SK-N-SH (cell line): Measurements from ENCODE around the gene LRIT3. TPM values are rescaled to one million over a fixed set of nuclear protein-coding genes. Genes with fewer than 3 reads are reported as not detected.

ENCODE experiments used
- CTCF ChIA-PET: fragments of 300-600, 350-600 bp; formaldehyde crosslinking; extraction: SDS; loops from one replicate; lab custom pipeline; 2021; lab: Yijun Ruan, JAX
- POLR2A ChIA-PET: fragments of 350-600 bp; sonication (Branson Sonifier 250); formaldehyde crosslinking; extraction: SDS; loops from one replicate; lab custom pipeline; 2020; ENCODE audit warnings: antibody characterized with exemption, inconsistent platforms; lab: Yijun Ruan, JAX
- DNase-seq: peaks from one replicate; pipeline ENCODE4 v3.0.0; 2012
- H2AFZ ChIP-seq: fragments of 200-600 bp; sonication (generic); 2 replicates; pipeline ENCODE4 v1.8.1; 2016; ENCODE audit warnings: antibody characterized with exemption, mild to moderate bottlenecking, low read depth
- H3F3A ChIP-seq: fragments of 200-600 bp; sonication (generic); replicated peaks from 2 replicates; pipeline ENCODE3; 2016; ENCODE audit warnings: antibody characterized with exemption, mild to moderate bottlenecking; ENCODE audit not compliant: insufficient read depth
- H3K27ac ChIP-seq, 2 experiments: fragments of 200-500 bp in 1 of 2; fragments of 200-600 bp in 1 of 2; sonication (Bioruptor generic) in 1 of 2; sonication (generic), shearing (Covaris generic) in 1 of 2; 2 replicates each; pipeline versions ENCODE4 v1.5.1 to v1.6.1; 2014 to 2016; ENCODE audit warnings: low read depth in 2 of 2, inconsistent platforms in 1 of 2, low read length in 1 of 2, mild to moderate bottlenecking in 1 of 2, mixed read lengths in 1 of 2
- H3K27me3 ChIP-seq: fragments of 200-600 bp; sonication (generic), shearing (Covaris generic); 2 replicates; pipeline ENCODE4 v1.6.1; 2016; ENCODE audit warnings: mixed run types; ENCODE audit not compliant: insufficient read depth
- H3K36me3 ChIP-seq, 2 experiments: fragments of 200-500 bp in 1 of 2; fragments of 200-600 bp in 1 of 2; sonication (Bioruptor generic) in 1 of 2; sonication (generic) in 1 of 2; replicated peaks in 1 of 2; 2 replicates each; pipeline versions ENCODE3 to v1.5.1; 2014 to 2016; ENCODE audit warnings: low read length in 1 of 2, mild to moderate bottlenecking in 1 of 2; ENCODE audit not compliant: insufficient read depth in 2 of 2, control insufficient read depth in 1 of 2
- H3K4me1 ChIP-seq, 2 experiments: fragments of 200-500 bp in 1 of 2; fragments of 200-600 bp in 1 of 2; sonication (Bioruptor generic) in 1 of 2; sonication (generic), shearing (Covaris generic) in 1 of 2; 2 replicates each; pipeline versions ENCODE4 v1.5.1 to v1.6.1; 2014 to 2016; ENCODE audit warnings: low read depth in 1 of 2, low read length in 1 of 2, mixed run types in 1 of 2; ENCODE audit not compliant: insufficient read depth in 2 of 2, control insufficient read depth in 1 of 2
- H3K4me2 ChIP-seq: fragments of 200-600 bp; sonication (generic), shearing (Covaris generic); 2 replicates; pipeline ENCODE4 v1.6.1; 2017; ENCODE audit warnings: mixed run types
- H3K4me3 ChIP-seq, 2 experiments: fragments of 200-500 bp in 1 of 2; fragments of 200-600 bp in 1 of 2; sonication (Bioruptor generic) in 1 of 2; sonication (generic), shearing (Covaris generic) in 1 of 2; 2 replicates each; pipeline versions ENCODE4 v1.5.1 to v1.8.1; 2014 to 2016; ENCODE audit warnings: low read depth in 2 of 2, inconsistent platforms in 1 of 2, low read length in 1 of 2, mild to moderate bottlenecking in 1 of 2, mixed read lengths in 1 of 2, moderate library complexity in 1 of 2
- H3K79me2 ChIP-seq: fragments of 200-600 bp; sonication (generic); 2 replicates; pipeline ENCODE4 v1.8.1; 2017; ENCODE audit warnings: mild to moderate bottlenecking; ENCODE audit not compliant: insufficient read depth
- H3K9ac ChIP-seq: fragments of 200-600 bp; sonication (generic); 2 replicates; pipeline ENCODE4 v1.6.1; 2017; ENCODE audit warnings: mixed run types
- H3K9me2 ChIP-seq: fragments of 200-600 bp; sonication (generic); 2 replicates; pipeline ENCODE4 v1.6.1; 2017; ENCODE audit warnings: mixed run types
- H3K9me3 ChIP-seq: fragments of 200-600 bp; sonication (generic); 2 replicates; pipeline ENCODE4 v1.6.1; 2017; ENCODE audit warnings: mixed run types, mild to moderate bottlenecking, moderate library complexity
- H4K20me1 ChIP-seq: fragments of 200-600 bp; sonication (generic); 2 replicates; pipeline ENCODE4 v1.6.1; 2017; ENCODE audit warnings: mild to moderate bottlenecking, mixed run types; ENCODE audit not compliant: insufficient read depth
- CHD2 ChIP-seq: fragments of 150-350 bp; IDR thresholded peaks from 2 replicates; pipeline ENCODE4 v1.6.1; 2018; ENCODE audit warnings: low read length; ENCODE audit not compliant: partially characterized antibody
- EP300 ChIP-seq, 2 experiments: IDR thresholded peaks; 2 replicates each; pipeline versions ENCODE4 v1.4.0 to v1.6.1; 2012; ENCODE audit warnings: borderline replicate concordance in 1 of 2, low read depth in 1 of 2, low read length in 1 of 2
- EZH2phosphoT487 ChIP-seq: fragments of 200-600 bp; sonication (generic); IDR thresholded peaks from 2 replicates; pipeline ENCODE4 v1.6.1; 2017; ENCODE audit warnings: low read depth, mixed run types, mild to moderate bottlenecking, antibody characterized with exemption, moderate library complexity, borderline replicate concordance
- FOXJ3 ChIP-seq: sonication (generic); formaldehyde crosslinking; IDR thresholded peaks from 2 replicates; pipeline ENCODE4 v1.5.1; 2020; ENCODE audit warnings: mild to moderate bottlenecking, missing genetic modification reagents
- MAX ChIP-seq: IDR thresholded peaks from 2 replicates; pipeline ENCODE4 v1.4.0; 2012; ENCODE audit warnings: low read depth
- MEF2A ChIP-seq: IDR thresholded peaks from 2 replicates; pipeline ENCODE4 v1.4.0; 2012; ENCODE audit warnings: low read depth, borderline replicate concordance
- MXI1 ChIP-seq: IDR thresholded peaks from 2 replicates; pipeline ENCODE4 v1.6.1; 2012; ENCODE audit warnings: mild to moderate bottlenecking, low read depth, low read length, improper control_type of control experiment
- RAD21 ChIP-seq: IDR thresholded peaks from 2 replicates; pipeline ENCODE4 v1.6.1; 2012; ENCODE audit warnings: mild to moderate bottlenecking, low read length
- RCOR1 ChIP-seq: fragments of 150-350 bp; IDR thresholded peaks from 2 replicates; pipeline ENCODE4 v1.6.1; 2017; ENCODE audit warnings: antibody characterized with exemption, low read length
- REST ChIP-seq: IDR thresholded peaks from 2 replicates; pipeline ENCODE4 v1.6.1; 2012; ENCODE audit warnings: mild to moderate bottlenecking, low read depth, low read length, moderate library complexity
- RFX5 ChIP-seq: IDR thresholded peaks from 2 replicates; pipeline ENCODE4 v1.6.1; 2012; ENCODE audit warnings: mild to moderate bottlenecking, improper control_type of control experiment, low read length
- SMC3 ChIP-seq: IDR thresholded peaks from 2 replicates; pipeline ENCODE4 v1.6.1; 2012; ENCODE audit warnings: low read depth, low read length, improper control_type of control experiment
- TAF1 ChIP-seq: IDR thresholded peaks from 2 replicates; pipeline ENCODE4 v1.6.1; 2012; ENCODE audit warnings: low read depth, mild to moderate bottlenecking, low read length, moderate library complexity, borderline replicate concordance
- TCF12 ChIP-seq: IDR thresholded peaks from 2 replicates; pipeline ENCODE4 v1.4.0; 2012
- TEAD4 ChIP-seq: IDR thresholded peaks from 2 replicates; pipeline ENCODE4 v1.4.0; 2012; ENCODE audit warnings: mild to moderate bottlenecking, borderline replicate concordance; ENCODE audit not compliant: insufficient read depth
- USF1 ChIP-seq: IDR thresholded peaks from 2 replicates; pipeline ENCODE4 v1.4.0; 2012; ENCODE audit warnings: low read depth, borderline replicate concordance
- YY1 ChIP-seq: IDR thresholded peaks from 2 replicates; pipeline ENCODE4 v1.4.0; 2012; ENCODE audit warnings: low read depth, mild to moderate bottlenecking
- WGBS: methylation state at CpG from one replicate; pipeline ENCODE4 v1.1.6; 2017; ENCODE audit warnings: low lambda C conversion rate; 5-methylcytosine and 5-hydroxymethylcytosine counted together
- polyA plus RNA-seq, 3 experiments: library from polyadenylated mRNA; depleted of rRNA; stranded (reverse); fragments of >200 nt; gene quantifications; 2 replicates each; pipeline ENCODE4 v1.2.3, GENCODE V29; 2012
- TF ChIP-seq, protein P1 (sequence below): IDR thresholded peaks from 2 replicates; pipeline ENCODE4 v1.4.0; 2012; ENCODE audit warnings: low read depth, borderline replicate concordance
- TF ChIP-seq, protein P2 (sequence below): IDR thresholded peaks from 2 replicates; pipeline ENCODE4; 2012

Gene LRIT3
- polyA plus RNA-seq, 1 of the 3 experiments (the other 2 are of a cell fraction) = not detected

DNA sequence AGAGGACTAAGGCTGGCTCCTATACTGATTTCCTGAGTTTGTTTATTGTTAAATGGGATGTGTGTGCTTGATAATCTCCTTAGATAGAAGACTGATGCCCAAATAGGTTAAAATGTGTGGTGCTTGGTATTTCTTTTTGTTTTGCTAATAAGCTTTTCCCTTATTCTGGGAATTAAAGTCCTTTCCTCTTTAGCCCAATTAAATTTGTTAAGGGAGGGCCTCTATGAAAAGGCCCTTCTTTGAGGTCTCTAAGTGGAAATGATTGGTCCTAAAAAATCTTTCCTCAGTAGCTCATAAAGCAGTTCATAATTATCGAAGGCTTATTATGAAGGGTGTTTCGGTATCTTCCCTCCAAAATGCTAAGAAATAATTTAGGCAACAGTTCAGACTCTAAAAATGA lies 20.2 kb upstream of the LRIT3 start, which contains the start of gene RRH:
TSS of gene RRH (plus strand) at position 301 of the 400 bp plus-strand sequence. CDS start at position 357, 56 bp downstream.
- no peak for DNase-seq
- Histone ChIP-seq H2AFZ (no peak within 1 kb of the TSS), H3K9me2 (no peaks in the 10 kb centered on the region), H4K20me1 (no peaks in the 10 kb centered on the region), H3K4me1 (no peaks in the 10 kb centered on the region), H3F3A (peaks cover 28% of the 10 kb centered on the region), H3K4me3 (no peak within 1 kb of the TSS), H3K9me3 (no peaks in the 10 kb centered on the region), H3K27me3 (no peaks in the 10 kb centered on the region), H3K27ac (no peak within 1 kb of the TSS), H3K79me2 (no peaks in the 10 kb centered on the region), H3K9ac (no peak within 1 kb of the TSS), H3K36me3 (peaks cover 45 to 52% of the 10 kb centered on the region in 2 experiments), H3K4me2 (no peak within 1 kb of the TSS)
- CTCF ChIA-PET = interaction anchor here (1.1 to 2.5 kb wide), 5 partner anchors 11 to 405 kb away, joined by 3 to 17 read pairs (median 6); partner anchors contain the start of genes CASP6, GAR1 and SEC24B
- POLR2A ChIA-PET = no interaction called here
- TF ChIP-seq MEF2A = no peak
- TF ChIP-seq RCOR1 = no peak
- TF ChIP-seq REST = no peak
- no peak for TF ChIP-seq TEAD4
- no peak for TF ChIP-seq EZH2phosphoT487
- TF ChIP-seq TAF1 = no peak
- no peak for TF ChIP-seq YY1
- no peak for TF ChIP-seq EP300 (IDR thresholded peaks at IDR 0.05; ENCODE audit: borderline replicate concordance in 1 of 2, low read depth in 1 of 2, low read length in 1 of 2)
- no peak for TF ChIP-seq TCF12
- TF ChIP-seq FOXJ3 (CRISPR knock-in tag) = no peak
- no peak for TF ChIP-seq CHD2
- 93% methylated on average over 2 of the region's 2 CpGs for WGBS

DNA sequence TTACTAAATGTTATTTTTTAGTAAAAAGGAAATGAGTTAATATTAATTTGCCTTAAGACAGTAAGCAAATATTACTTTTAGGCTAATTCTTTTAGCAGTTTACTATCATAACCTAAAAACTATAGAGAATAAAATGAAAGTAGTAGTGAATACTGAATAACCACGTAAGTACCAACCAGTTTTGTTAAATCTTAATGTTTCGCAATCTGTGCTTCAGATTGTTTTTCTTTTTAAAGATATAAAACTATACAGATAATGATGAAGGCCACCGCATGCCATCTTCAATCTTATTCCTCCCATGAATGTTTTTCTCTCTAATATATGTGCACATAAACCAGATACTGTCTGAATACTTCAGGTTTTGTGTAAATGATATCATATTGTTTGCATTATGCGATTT lies 14.2 kb upstream of the LRIT3 start:
- WGBS = 87% methylated on average over 4 of the region's 4 CpGs
- no peak overlapping the region for H3K27ac ChIP-seq
- H3K4me1 ChIP-seq = no peaks in the 10 kb centered on the region
- no peaks in the 10 kb centered on the region for H4K20me1 ChIP-seq
- H3K4me2 ChIP-seq = no peak overlapping the region
- no peak overlapping the region for H3K4me3 ChIP-seq
- TF ChIP-seq MXI1 = no peak
- no peak for TF ChIP-seq TEAD4
- no peak for TF ChIP-seq RFX5
- TF ChIP-seq RCOR1 = no peak
- no peak for TF ChIP-seq YY1
- no peak for TF ChIP-seq MAX
- no peak for TF ChIP-seq USF1
- TF ChIP-seq TCF12 = no peak
- no peak for TF ChIP-seq RAD21
- TF ChIP-seq FOXJ3 (CRISPR knock-in tag) = no peak
- TF ChIP-seq, protein P1, sequence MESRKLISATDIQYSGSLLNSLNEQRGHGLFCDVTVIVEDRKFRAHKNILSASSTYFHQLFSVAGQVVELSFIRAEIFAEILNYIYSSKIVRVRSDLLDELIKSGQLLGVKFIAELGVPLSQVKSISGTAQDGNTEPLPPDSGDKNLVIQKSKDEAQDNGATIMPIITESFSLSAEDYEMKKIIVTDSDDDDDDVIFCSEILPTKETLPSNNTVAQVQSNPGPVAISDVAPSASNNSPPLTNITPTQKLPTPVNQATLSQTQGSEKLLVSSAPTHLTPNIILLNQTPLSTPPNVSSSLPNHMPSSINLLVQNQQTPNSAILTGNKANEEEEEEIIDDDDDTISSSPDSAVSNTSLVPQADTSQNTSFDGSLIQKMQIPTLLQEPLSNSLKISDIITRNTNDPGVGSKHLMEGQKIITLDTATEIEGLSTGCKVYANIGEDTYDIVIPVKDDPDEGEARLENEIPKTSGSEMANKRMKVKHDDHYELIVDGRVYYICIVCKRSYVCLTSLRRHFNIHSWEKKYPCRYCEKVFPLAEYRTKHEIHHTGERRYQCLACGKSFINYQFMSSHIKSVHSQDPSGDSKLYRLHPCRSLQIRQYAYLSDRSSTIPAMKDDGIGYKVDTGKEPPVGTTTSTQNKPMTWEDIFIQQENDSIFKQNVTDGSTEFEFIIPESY = no peak
- TF ChIP-seq SMC3 = no peak
- TF ChIP-seq, protein P2, sequence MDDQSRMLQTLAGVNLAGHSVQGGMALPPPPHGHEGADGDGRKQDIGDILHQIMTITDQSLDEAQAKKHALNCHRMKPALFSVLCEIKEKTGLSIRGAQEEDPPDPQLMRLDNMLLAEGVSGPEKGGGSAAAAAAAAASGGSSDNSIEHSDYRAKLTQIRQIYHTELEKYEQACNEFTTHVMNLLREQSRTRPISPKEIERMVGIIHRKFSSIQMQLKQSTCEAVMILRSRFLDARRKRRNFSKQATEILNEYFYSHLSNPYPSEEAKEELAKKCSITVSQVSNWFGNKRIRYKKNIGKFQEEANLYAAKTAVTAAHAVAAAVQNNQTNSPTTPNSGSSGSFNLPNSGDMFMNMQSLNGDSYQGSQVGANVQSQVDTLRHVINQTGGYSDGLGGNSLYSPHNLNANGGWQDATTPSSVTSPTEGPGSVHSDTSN = no peak
- no peaks in the 10 kb centered on the region for H3K9me2 ChIP-seq
- no peaks in the 10 kb centered on the region for H3K79me2 ChIP-seq
- no peak overlapping the region for H3K9ac ChIP-seq
- H3K27me3 ChIP-seq = no peaks in the 10 kb centered on the region
- peaks cover 0 to 9% of the 10 kb centered on the region in 2 experiments for H3K36me3 ChIP-seq
- no peak for DNase-seq
- POLR2A ChIA-PET = no interaction called here
- H3F3A ChIP-seq = no peaks in the 10 kb centered on the region
- H2AFZ ChIP-seq = no peak overlapping the region
- CTCF ChIA-PET = interaction anchor here (0.6 kb wide), 1 partner anchor 43 kb away, joined by 3 read pairs; no protein-coding TSS in a partner anchor
- H3K9me3 ChIP-seq = no peaks in the 10 kb centered on the region
